Measurements from ENCODE around the gene MTHFD2L. TPM values are rescaled to one million over a fixed set of nuclear protein-coding genes. Genes with fewer than 3 reads are reported as not detected.
A peak's percentile ranks its signal among the peaks of the same experiment; 100 is the strongest.

MTHFD2L gene
- total RNA-seq, 4 donors from 2014 or later, result 11.4 to 23.7 (median 17.8) TPM

DNA sequence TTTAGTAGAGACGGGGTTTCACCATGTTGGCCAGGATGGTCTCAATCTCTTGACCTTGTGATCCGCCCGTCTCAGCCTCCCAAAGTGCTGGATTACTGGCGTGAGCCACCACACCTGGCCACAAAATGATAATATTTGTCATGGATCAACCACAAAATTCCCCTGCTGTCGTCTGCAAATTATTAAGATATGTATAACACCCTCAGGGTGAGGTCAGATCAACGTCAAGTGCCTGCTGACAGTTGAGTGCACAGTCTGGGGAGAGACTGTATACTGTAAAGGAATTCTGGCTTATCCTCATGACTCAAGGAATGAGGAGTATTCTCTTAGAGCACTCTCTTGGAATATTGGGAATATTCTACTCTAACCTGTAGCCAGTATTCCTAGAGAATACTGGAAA is 161.6 kb downstream of the MTHFD2L start:
- no peak for DNase-seq (ENCODE audit: low spot score in 2 of 2)
- TF ChIP-seq, protein P1, sequence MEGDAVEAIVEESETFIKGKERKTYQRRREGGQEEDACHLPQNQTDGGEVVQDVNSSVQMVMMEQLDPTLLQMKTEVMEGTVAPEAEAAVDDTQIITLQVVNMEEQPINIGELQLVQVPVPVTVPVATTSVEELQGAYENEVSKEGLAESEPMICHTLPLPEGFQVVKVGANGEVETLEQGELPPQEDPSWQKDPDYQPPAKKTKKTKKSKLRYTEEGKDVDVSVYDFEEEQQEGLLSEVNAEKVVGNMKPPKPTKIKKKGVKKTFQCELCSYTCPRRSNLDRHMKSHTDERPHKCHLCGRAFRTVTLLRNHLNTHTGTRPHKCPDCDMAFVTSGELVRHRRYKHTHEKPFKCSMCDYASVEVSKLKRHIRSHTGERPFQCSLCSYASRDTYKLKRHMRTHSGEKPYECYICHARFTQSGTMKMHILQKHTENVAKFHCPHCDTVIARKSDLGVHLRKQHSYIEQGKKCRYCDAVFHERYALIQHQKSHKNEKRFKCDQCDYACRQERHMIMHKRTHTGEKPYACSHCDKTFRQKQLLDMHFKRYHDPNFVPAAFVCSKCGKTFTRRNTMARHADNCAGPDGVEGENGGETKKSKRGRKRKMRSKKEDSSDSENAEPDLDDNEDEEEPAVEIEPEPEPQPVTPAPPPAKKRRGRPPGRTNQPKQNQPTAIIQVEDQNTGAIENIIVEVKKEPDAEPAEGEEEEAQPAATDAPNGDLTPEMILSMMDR (IDR thresholded peaks at IDR 0.05), result no peak
- TF ChIP-seq POLR2A (IDR thresholded peaks at IDR 0.05), result no peak
- TF ChIP-seq EP300 (IDR thresholded peaks at IDR 0.05), result no peak
- Histone ChIP-seq H3K27ac (no peak overlapping the region), H3K4me1 (no peaks in the 10 kb centered on the region), H3K36me3 (no peaks in the 10 kb centered on the region), H3K4me3 (no peak overlapping the region), H3K9me3 (no peaks in the 10 kb centered on the region), H3K27me3 (no peaks in the 10 kb centered on the region)
- 84 to 85% methylated on average over 6 of the region's 6 CpGs for WGBS, 2 donors

DNA sequence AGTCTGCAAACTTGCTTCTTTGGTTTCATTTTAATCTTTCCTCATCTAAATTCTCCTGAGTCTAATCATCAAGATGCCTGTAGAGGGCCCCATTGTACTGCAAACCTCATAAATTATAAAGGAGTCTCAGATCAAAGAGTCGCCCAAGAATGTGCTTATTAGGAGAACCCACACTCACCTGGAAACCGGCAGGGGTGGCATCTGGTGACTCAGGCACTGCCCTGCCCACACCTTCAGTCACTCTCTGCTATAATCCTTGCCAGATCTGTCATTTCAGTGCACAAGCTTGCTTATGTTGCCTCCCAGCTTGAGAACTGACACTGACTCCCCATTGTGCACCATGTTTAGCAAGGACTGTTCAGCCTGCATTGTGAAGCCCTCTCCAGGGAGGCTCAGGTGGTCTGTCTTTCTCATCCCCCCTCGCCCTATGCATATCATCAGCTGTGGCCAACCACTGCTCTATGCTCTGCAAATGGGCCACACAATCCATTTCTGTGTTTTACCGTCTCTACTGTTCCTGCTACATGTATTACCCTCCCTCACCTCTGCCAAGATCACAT is 162.7 kb downstream of the MTHFD2L start:
- no peaks in the 10 kb centered on the region for H3K36me3 ChIP-seq
- 39 to 40% methylated on average over 4 of the region's 4 CpGs for WGBS, 2 donors
- H3K27me3 ChIP-seq, result no peaks in the 10 kb centered on the region
- H3K4me3 ChIP-seq, result no peak overlapping the region
- TF ChIP-seq, protein P1 (IDR thresholded peaks at IDR 0.05), result peak in 1 of 5 experiments; percentile 15
- no peak for TF ChIP-seq EP300 (IDR thresholded peaks at IDR 0.05)
- no peak for TF ChIP-seq POLR2A (IDR thresholded peaks at IDR 0.05)
- DNase-seq (ENCODE audit: low spot score in 2 of 2), result no peak
- no peaks in the 10 kb centered on the region for H3K9me3 ChIP-seq
- no peaks in the 10 kb centered on the region for H3K4me1 ChIP-seq
- H3K27ac ChIP-seq, result no peak overlapping the region

DNA sequence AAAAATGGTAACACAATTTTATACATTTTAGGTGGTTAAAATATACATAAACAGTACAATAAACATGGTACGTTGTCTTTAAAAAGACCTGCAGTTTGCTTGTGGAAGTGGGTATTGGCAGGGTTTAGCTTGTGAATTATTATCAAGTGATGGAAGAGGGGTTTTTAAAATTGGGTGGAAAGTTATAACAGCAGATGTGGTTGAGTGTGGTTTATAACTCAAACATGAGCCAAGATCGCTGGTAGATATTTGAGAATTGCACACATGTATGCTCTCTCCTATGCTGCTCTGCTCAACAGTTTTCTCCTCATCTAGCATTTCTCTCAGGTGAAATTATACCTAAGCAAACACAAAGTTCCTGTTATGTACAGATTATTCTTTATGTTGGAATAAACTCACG is 164.4 kb downstream of the MTHFD2L start:
- H3K9me3 ChIP-seq, result no peaks in the 10 kb centered on the region
- H3K27me3 ChIP-seq, result no peaks in the 10 kb centered on the region
- TF ChIP-seq EP300 (IDR thresholded peaks at IDR 0.05) (no peak), POLR2A (IDR thresholded peaks at IDR 0.05) (no peak)
- TF ChIP-seq, protein P1 (IDR thresholded peaks at IDR 0.05), result no peak
- 80 to 81% methylated on average over 3 of the region's 3 CpGs for WGBS, 2 donors
- no peak overlapping the region for H3K4me3 ChIP-seq
- H3K36me3 ChIP-seq, result no peaks in the 10 kb centered on the region
- no peak overlapping the region for H3K27ac ChIP-seq
- DNase-seq (ENCODE audit: low spot score in 2 of 2), result no peak
- no peaks in the 10 kb centered on the region for H3K4me1 ChIP-seq

DNA sequence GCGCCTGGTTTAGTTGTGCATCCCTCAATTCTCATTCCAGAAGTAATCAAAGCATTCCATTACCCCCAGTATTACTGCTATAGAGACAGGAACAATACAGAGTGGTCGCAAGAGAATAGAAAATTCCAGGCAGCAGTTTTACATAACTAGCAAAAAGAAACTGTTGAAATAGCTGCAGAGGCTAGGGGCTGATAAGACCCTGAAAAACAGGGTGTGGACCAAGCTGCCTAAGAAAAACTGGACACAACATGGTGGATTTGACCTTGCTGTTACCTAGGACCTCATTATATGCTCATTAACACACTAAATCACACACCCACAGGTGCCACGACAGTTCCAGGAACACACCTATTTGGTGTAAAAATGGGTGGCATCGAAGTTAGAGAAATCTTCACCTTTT is 165.7 kb downstream of the MTHFD2L start:
- no peaks in the 10 kb centered on the region for H3K4me1 ChIP-seq
- H3K36me3 ChIP-seq, result no peaks in the 10 kb centered on the region
- H3K9me3 ChIP-seq, result no peaks in the 10 kb centered on the region
- 83 to 86% methylated on average over 4 of the region's 4 CpGs for WGBS, 2 donors
- no peak overlapping the region for H3K4me3 ChIP-seq
- DNase-seq (ENCODE audit: low spot score in 2 of 2), result no peak
- TF ChIP-seq EP300 (IDR thresholded peaks at IDR 0.05) (no peak), POLR2A (IDR thresholded peaks at IDR 0.05) (no peak)
- TF ChIP-seq, protein P1 (IDR thresholded peaks at IDR 0.05), result no peak
- H3K27me3 ChIP-seq, result no peaks in the 10 kb centered on the region
- H3K27ac ChIP-seq, result no peak overlapping the region

DNA sequence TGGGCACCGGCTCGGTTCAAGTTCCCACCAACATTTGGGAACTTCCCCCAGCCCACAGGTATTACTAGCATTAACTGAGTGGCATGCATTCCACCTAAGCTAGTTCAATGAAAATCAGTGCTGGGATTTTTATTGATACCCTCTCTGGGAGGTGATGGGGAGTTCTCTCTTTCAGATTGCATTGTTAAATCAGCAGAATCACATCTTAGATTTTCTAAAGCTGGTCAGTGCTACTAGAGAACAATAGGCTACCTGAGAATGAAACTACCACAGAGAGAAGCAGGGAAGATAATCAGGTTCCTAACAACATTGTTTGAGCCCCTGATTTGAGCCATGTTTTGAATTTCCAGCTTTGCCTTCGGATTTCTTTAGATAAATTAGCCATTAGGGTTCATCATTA is 166.3 kb downstream of the MTHFD2L start:
- Histone ChIP-seq H3K4me3 (no peak overlapping the region), H3K4me1 (no peaks in the 10 kb centered on the region), H3K36me3 (no peaks in the 10 kb centered on the region), H3K9me3 (no peaks in the 10 kb centered on the region), H3K27me3 (no peaks in the 10 kb centered on the region), H3K27ac (no peak overlapping the region)
- TF ChIP-seq EP300 (IDR thresholded peaks at IDR 0.05) (no peak), POLR2A (IDR thresholded peaks at IDR 0.05) (no peak)
- WGBS, 2 donors, result 75 to 85% methylated on average over 3 of the region's 3 CpGs
- no peak for DNase-seq (ENCODE audit: low spot score in 2 of 2)

DNA sequence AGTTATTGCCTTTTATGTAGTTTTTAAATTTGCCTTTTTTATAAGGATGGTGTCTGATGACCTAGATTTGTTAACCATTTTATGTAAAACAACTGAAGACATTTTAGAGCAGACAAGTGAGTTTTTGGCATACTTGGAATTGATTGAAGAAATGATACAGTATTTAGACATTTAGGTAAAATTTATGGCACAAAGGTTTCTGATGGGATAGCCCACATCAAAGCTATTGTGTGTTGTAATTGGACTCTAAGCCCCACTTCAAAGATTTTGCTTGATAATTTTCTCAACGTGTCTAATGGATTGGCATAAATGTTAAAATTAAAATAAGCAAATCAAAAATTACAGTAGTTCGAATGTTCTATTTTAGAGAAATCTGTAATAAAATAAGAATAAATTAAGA is 168.0 kb downstream of the MTHFD2L start:
- Histone ChIP-seq H3K4me3 (no peak overlapping the region), H3K36me3 (no peaks in the 10 kb centered on the region), H3K9me3 (no peaks in the 10 kb centered on the region), H3K27ac (no peak overlapping the region), H3K4me1 (no peaks in the 10 kb centered on the region), H3K27me3 (no peaks in the 10 kb centered on the region)
- DNase-seq (ENCODE audit: low spot score in 2 of 2), result no peak
- no peak for TF ChIP-seq POLR2A (IDR thresholded peaks at IDR 0.05)
- TF ChIP-seq, protein P1 (IDR thresholded peaks at IDR 0.05), result no peak
- TF ChIP-seq EP300 (IDR thresholded peaks at IDR 0.05), result no peak
- 85 to 86% methylated on average over 2 of the region's 2 CpGs for WGBS, 2 donors
